Ascending aorta (tissue), 2 donors: ENCODE results near the gene RFX3. TPM values are rescaled to one million over a fixed set of nuclear protein-coding genes. Genes with fewer than 3 reads are reported as not detected.

Source experiments
- DNase-seq, 2 donors: peaks; one replicate each; pipeline ENCODE4 v3.0.0-alpha.2; 2019; ENCODE audit warnings: low spot score in 2 of 2
- H3K27ac ChIP-seq, 2 donors: fragments of 200-600 bp; sonication (generic); one replicate each; pipeline ENCODE4 v1.5.1; 2016 to 2017; ENCODE audit warnings: mild to moderate bottlenecking in 1 of 2
- H3K27me3 ChIP-seq: fragments of 200-600 bp; sonication (generic); one replicate; pipeline ENCODE4 v1.5.1; 2017
- H3K36me3 ChIP-seq, 2 donors: fragments of 200-600 bp; sonication (generic); one replicate each; pipeline ENCODE4 v1.5.1; 2016
- H3K4me1 ChIP-seq, 2 donors: fragments of 200-600 bp; sonication (generic); one replicate each; pipeline ENCODE4 v1.5.1; 2016 to 2017; ENCODE audit warnings: mild to moderate bottlenecking in 1 of 2
- H3K4me3 ChIP-seq, 2 donors: fragments of 200-600 bp; sonication (generic); one replicate each; pipeline ENCODE4 v1.5.1; 2016 to 2017; ENCODE audit warnings: mild to moderate bottlenecking in 1 of 2
- H3K9me3 ChIP-seq, 2 donors: fragments of 200-600 bp; sonication (generic); one replicate each; pipeline ENCODE4 v1.5.1; 2016
- intact Hi-C: fragments of 100-400 bp; cut with DNase I; formaldehyde crosslinking; loops from one replicate; pipeline ENCODE4 v1.15.1; 2023
- total RNA-seq: library from RNA; depleted of rRNA; stranded (reverse); fragments of >200 nt; gene quantifications from one replicate; pipeline ENCODE4 v1.1.0, GENCODE V29; 2016
- TF ChIP-seq, protein P1 (sequence below), 3 experiments: fragments of 200-600 bp in 2 of 3; fragments of 450-650 bp in 1 of 3; sonication (generic) in 2 of 3; IDR thresholded peaks; one replicate each; pipeline ENCODE4 v1.5.1; 2016 to 2019; ENCODE audit warnings: antibody characterized with exemption in 3 of 3, mild to moderate bottlenecking in 1 of 3, moderate library complexity in 1 of 3

Gene RFX3
- total RNA-seq, 1 donor from 2014 or later = 4.0 TPM

DNA sequence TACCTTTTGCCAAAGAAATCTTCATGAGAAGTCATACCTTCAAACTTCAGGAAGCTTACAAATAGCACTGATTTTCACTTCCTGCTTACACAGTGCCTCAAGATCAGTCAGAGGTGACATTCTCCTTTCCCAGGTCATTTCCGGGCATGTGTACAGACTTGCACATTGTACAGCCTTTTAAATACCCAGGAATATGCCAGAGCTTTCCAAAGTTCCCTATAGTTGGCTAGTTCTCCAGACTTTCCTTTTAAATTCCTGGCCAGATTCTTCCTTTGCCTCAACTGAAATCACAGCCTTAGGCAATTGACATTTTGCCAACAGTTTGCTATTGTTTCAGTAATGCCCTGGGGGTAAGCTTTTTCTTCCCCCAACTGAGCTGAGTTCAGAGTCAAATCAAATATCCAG lies 47.2 kb downstream of the RFX3 start:
- no peaks in the 10 kb centered on the region for H3K27me3 ChIP-seq
- peaks cover 0 to 10% of the 10 kb centered on the region in 2 donors for H3K9me3 ChIP-seq
- intact Hi-C loops = no loop called here
- H3K4me1 ChIP-seq = no peaks in the 10 kb centered on the region
- TF ChIP-seq, protein P1, sequence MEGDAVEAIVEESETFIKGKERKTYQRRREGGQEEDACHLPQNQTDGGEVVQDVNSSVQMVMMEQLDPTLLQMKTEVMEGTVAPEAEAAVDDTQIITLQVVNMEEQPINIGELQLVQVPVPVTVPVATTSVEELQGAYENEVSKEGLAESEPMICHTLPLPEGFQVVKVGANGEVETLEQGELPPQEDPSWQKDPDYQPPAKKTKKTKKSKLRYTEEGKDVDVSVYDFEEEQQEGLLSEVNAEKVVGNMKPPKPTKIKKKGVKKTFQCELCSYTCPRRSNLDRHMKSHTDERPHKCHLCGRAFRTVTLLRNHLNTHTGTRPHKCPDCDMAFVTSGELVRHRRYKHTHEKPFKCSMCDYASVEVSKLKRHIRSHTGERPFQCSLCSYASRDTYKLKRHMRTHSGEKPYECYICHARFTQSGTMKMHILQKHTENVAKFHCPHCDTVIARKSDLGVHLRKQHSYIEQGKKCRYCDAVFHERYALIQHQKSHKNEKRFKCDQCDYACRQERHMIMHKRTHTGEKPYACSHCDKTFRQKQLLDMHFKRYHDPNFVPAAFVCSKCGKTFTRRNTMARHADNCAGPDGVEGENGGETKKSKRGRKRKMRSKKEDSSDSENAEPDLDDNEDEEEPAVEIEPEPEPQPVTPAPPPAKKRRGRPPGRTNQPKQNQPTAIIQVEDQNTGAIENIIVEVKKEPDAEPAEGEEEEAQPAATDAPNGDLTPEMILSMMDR (IDR thresholded peaks at IDR 0.05) = no peak
- no peak for DNase-seq
- H3K36me3 ChIP-seq = no peaks in the 10 kb centered on the region
- no peak overlapping the region for H3K4me3 ChIP-seq
- H3K27ac ChIP-seq = no peak overlapping the region

DNA sequence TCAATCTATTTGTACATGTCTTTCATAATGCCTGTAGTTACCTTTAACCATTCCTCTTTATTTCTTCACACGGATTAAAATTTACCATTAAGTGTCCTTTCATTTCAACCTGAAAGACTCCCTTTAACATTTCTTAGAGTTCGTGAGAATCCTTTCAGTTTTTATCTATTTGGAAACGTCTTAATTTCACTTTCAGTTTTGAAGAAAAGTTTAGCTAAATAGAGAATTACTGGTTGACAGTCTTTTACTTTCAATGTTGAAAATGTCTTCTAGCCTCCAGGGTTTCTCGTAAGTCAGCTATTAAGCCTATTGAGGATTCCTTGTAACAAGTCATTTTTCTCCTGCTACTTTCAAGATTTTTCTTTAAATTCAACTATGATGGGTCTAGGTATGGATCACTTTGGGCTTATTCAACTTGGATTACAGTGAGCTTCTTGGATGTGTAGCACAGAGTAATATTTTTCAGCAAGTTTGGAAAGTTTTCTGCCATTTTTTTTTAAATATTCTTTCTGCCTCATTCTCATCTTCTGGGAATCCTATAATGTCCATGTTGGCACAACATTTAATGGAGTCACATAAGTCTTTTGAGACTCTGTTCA lies 48.5 kb downstream of the RFX3 start:
- intact Hi-C loops = no loop called here
- H3K27ac ChIP-seq = no peak overlapping the region
- H3K4me3 ChIP-seq = no peak overlapping the region
- H3K27me3 ChIP-seq = no peaks in the 10 kb centered on the region
- H3K9me3 ChIP-seq = peaks cover 0 to 10% of the 10 kb centered on the region in 2 donors
- DNase-seq = no peak
- no peaks in the 10 kb centered on the region for H3K4me1 ChIP-seq
- no peaks in the 10 kb centered on the region for H3K36me3 ChIP-seq
- TF ChIP-seq, protein P1 (IDR thresholded peaks at IDR 0.05) = no peak

DNA sequence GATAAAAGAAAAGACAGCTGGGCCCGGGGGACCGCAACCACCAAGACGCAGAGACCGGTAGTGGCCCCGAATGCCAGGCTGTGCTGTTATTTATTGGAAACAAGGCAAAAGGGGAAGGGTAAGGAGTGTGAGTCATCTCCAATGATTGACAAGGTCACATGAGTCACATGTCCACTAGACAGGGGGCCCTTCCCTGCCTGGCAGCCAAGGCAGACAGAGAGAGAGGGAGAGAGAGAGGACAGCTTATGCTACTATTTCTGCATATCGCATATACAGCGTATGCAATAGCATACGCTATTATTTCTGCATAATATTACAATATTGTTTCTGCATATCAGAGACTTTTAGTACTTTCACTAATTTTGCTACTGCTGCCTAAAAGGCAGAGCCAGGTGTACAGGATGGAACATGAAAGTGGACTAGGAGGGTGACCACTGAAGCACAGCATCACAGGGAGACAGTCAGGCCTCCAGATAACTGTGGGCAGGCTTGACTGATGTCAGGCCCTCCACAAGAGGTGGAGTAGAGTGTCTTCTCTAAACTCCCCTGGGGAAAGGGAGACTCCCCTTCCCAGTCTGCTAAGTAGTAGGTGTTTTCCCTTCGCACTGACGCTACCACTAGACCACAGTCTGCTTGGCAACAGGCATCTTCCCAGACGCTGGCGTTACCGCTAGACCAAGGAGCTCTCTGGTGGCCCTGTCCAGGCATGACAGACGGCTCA lies 50.3 kb downstream of the RFX3 start:
- H3K27ac ChIP-seq = no peak overlapping the region
- no peak for DNase-seq
- H3K27me3 ChIP-seq = no peaks in the 10 kb centered on the region
- peaks cover 0 to 10% of the 10 kb centered on the region in 2 donors for H3K9me3 ChIP-seq
- H3K4me3 ChIP-seq = no peak overlapping the region
- no peaks in the 10 kb centered on the region for H3K36me3 ChIP-seq
- intact Hi-C loops = no loop called here
- no peaks in the 10 kb centered on the region for H3K4me1 ChIP-seq
- TF ChIP-seq, protein P1 (IDR thresholded peaks at IDR 0.05) = no peak

DNA sequence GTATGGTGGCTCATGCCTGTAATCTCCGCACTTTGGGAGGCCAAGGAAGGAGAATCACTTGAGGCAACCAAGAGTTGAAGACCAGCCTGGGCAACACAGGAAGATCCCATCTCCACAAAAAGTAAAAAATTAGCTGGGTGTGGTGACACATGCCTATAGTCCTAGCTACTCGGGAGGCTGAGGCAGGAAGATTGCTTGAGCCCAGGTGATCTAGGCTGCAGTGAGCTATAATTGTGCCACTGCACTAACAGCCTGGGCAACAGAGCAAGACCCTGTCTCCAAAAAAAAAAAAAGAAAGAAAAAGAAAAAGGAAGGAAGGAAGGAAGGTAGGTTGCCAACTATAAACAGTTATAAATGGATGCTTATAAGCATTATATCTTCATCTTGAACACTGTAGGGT lies 51.0 kb downstream of the RFX3 start:
- Histone ChIP-seq H3K4me3 (no peak overlapping the region), H3K4me1 (no peaks in the 10 kb centered on the region), H3K9me3 (peaks cover 0 to 10% of the 10 kb centered on the region in 2 donors), H3K27ac (no peak overlapping the region), H3K36me3 (no peaks in the 10 kb centered on the region), H3K27me3 (no peaks in the 10 kb centered on the region)
- no peak for DNase-seq
- intact Hi-C loops = no loop called here
- TF ChIP-seq, protein P1 (IDR thresholded peaks at IDR 0.05) = no peak

DNA sequence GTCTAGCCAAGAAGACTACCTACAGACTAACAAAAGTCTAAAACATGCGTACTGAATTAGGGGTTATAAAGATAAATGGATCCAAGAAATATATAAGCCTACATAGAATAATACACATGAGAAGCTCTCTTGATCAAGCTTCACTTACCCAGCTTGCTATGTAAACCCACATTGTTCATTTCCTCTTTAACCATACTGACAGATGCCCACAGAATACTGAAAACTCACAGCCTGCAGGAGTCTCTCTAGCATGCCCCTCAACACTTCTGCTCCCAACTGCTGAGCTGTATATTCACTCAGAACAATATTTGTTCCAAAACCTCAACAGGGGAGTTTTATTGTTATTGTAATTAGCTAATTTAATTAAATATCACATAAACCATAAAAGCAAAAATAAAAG lies 52.4 kb downstream of the RFX3 start:
- H3K27ac ChIP-seq = no peak overlapping the region
- intact Hi-C loops = no loop called here
- no peak for DNase-seq
- H3K9me3 ChIP-seq = peaks cover 0 to 10% of the 10 kb centered on the region in 2 donors
- H3K4me1 ChIP-seq = no peaks in the 10 kb centered on the region
- no peaks in the 10 kb centered on the region for H3K27me3 ChIP-seq
- TF ChIP-seq, protein P1 (IDR thresholded peaks at IDR 0.05) = no peak
- H3K4me3 ChIP-seq = no peak overlapping the region
- no peaks in the 10 kb centered on the region for H3K36me3 ChIP-seq
